ENCODE measurements around the gene ARHGEF26. TPM values are rescaled to one million over a fixed set of nuclear protein-coding genes. Genes with fewer than 3 reads are reported as not detected.

The ARHGEF26 gene
- total RNA-seq, 1 experiment from 2014 or later = 13.7 TPM

GRCh38 chr3:154102225-154102624, 19.0 kb upstream of the ARHGEF26 start:
- Histone ChIP-seq H3K4ac (ENCODE audit: low read depth, low read length) (no peak overlapping the region), H3K56ac (ENCODE audit: insufficient read length, low read depth, low read length) (no peak overlapping the region), H2BK12ac (ENCODE audit: insufficient read length, low read depth, low read length) (no peak overlapping the region), H2BK120ac (ENCODE audit: low read depth, low read length, poor library complexity, severe bottlenecking) (no peak overlapping the region), H4K20me1 (ENCODE audit: control insufficient read depth, insufficient read depth, insufficient read length) (no peaks in the 10 kb centered on the region), H4K8ac (replicated peaks; ENCODE audit: insufficient read length, low read depth, low read length) (no peak overlapping the region), H4K5ac (ENCODE audit: insufficient read length, low read depth, low read length) (no peak overlapping the region), H4K91ac (ENCODE audit: insufficient read length, low read depth, low read length) (no peak overlapping the region), H3K23me2 (ENCODE audit: insufficient read length, low read depth, low read length, poor library complexity, severe bottlenecking) (no peaks in the 10 kb centered on the region), H3K18ac (ENCODE audit: insufficient read length, low read depth, low read length) (no peak overlapping the region), H3K9me3 (ENCODE audit: control insufficient read depth, low read depth, low read length) (no peaks in the 10 kb centered on the region), H3K23ac (ENCODE audit: insufficient read length, low read depth, low read length) (no peak overlapping the region), H3K27ac (ENCODE audit: insufficient read length, low read depth, low read length) (no peak overlapping the region), H2AK5ac (ENCODE audit: insufficient read length, low read length) (no peak overlapping the region), H3K4me2 (ENCODE audit: insufficient read depth, insufficient read length, low read length) (no peak overlapping the region), H2BK5ac (ENCODE audit: insufficient read length, low read length) (no peak overlapping the region), H3K27me3 (ENCODE audit: insufficient read depth, low read length) (no peaks in the 10 kb centered on the region), H3K4me1 (ENCODE audit: insufficient read depth, low read length) (peaks cover 2% of the 10 kb centered on the region; the same call in 1 of the 2 replicates), H3K79me1 (ENCODE audit: insufficient read depth, low read depth, low read length, poor library complexity, severe bottlenecking) (no peaks in the 10 kb centered on the region), H3T11ph (ENCODE audit: low read length) (no peak overlapping the region), H3K14ac (ENCODE audit: insufficient read depth, low read length) (no peak overlapping the region), H3K9ac (ENCODE audit: extremely low read depth, insufficient read length, low read length) (no peak overlapping the region), H3K79me2 (ENCODE audit: insufficient read depth, low read length) (no peaks in the 10 kb centered on the region), H2AFZ (ENCODE audit: low read length) (no peak overlapping the region), H2BK15ac (ENCODE audit: low read depth, low read length) (no peak overlapping the region), H2BK20ac (ENCODE audit: low read depth, low read length, poor library complexity, severe bottlenecking) (no peak overlapping the region)
- Mint-ChIP-seq H3K4me1 (peaks cover 4 to 10% of the 10 kb centered on the region in 2 experiments), H3K4me3 (no peak overlapping the region), H3K27me3 (ENCODE audit: low read depth) (no peaks in the 10 kb centered on the region), H3K36me3 (ENCODE audit: insufficient read depth in 1 of 3, low read depth in 3 of 3) (no peaks in the 10 kb centered on the region), H3K27ac (no peak overlapping the region), H3K9me3 (no peaks in the 10 kb centered on the region)
- TF ChIP-seq CTCF (conservative IDR thresholded peaks at IDR 0.05) = no peak
- DNase-seq = no peak
- WGBS (ENCODE audit: extremely low coverage, insufficient read length, low lambda C conversion rate) = no CpG with 5 or more reads among the region's 1 CpG

Data from H9 (cell line).